Brain microvascular endothelial cell (primary cell): ENCODE data around the gene TRPM6.

ENCODE experiments used
- DNase-seq: peaks from one replicate; pipeline ENCODE4 v3.0.0-alpha.2; 2020
- H3K27ac ChIP-seq: fragments of 250-450 bp; sonication (Bioruptor Pico); 2 replicates; pipeline ENCODE4 v1.5.1; 2020; ENCODE audit warnings: mild to moderate bottlenecking, moderate library complexity
- H3K27me3 ChIP-seq: fragments of 250-450 bp; sonication (Bioruptor Pico); replicated peaks from 2 replicates; pipeline ENCODE4 v1.5.1; 2020; ENCODE audit warnings: mild to moderate bottlenecking
- H3K36me3 ChIP-seq: fragments of 250-450 bp; sonication (Bioruptor Pico); replicated peaks from 2 replicates; pipeline ENCODE4 v1.5.1; 2020; ENCODE audit warnings: mild to moderate bottlenecking
- H3K4me3 ChIP-seq: 2 replicates; pipeline ENCODE4 v1.5.1; 2011; ENCODE audit warnings: low read depth, mild to moderate bottlenecking, control low read depth, low read length, moderate library complexity
- CTCF ChIP-seq: IDR thresholded peaks from 2 replicates; pipeline ENCODE4 v1.5.1; 2011; ENCODE audit warnings: low read depth, mild to moderate bottlenecking, moderate library complexity, low read length, control low read depth, inconsistent platforms; ENCODE audit errors: missing control alignments
- in situ Hi-C: cut with HindIII; loops from 2 replicates; pipeline ENCODE4 v1.10.0; 2017; ENCODE audit warnings: low sequenced_read_pairs, low pct_ligation_motif_present

TRPM6 gene

GRCh38 chr9:74696520-74696919 is 191.2 kb downstream of the TRPM6 start:
- Histone ChIP-seq H3K4me3 (no peak overlapping the region), H3K36me3 (no peaks in the 10 kb centered on the region), H3K27ac (no peak overlapping the region), H3K27me3 (no peaks in the 10 kb centered on the region)
- TF ChIP-seq CTCF = no peak
- DNase-seq = no peak
- in situ Hi-C loops = no loop called here

GRCh38 chr9:74691058-74691457 is 196.7 kb downstream of the TRPM6 start:
- H3K27me3 ChIP-seq = no peaks in the 10 kb centered on the region
- in situ Hi-C loops = no loop called here
- no peaks in the 10 kb centered on the region for H3K36me3 ChIP-seq
- no peak for DNase-seq
- no peak for TF ChIP-seq CTCF
- H3K27ac ChIP-seq = no peak overlapping the region
- H3K4me3 ChIP-seq = no peak overlapping the region

GRCh38 chr9:74683322-74683721 is 204.4 kb downstream of the TRPM6 start:
- in situ Hi-C loops = no loop called here
- Histone ChIP-seq H3K27me3 (no peaks in the 10 kb centered on the region), H3K27ac (no peak overlapping the region), H3K4me3 (no peak overlapping the region), H3K36me3 (no peaks in the 10 kb centered on the region)
- no peak for TF ChIP-seq CTCF
- DNase-seq = no peak

- H3K27me3 ChIP-seq = no peaks in the 10 kb centered on the region
- H3K4me3 ChIP-seq = no peak overlapping the region
- in situ Hi-C loops = no loop called here
- H3K36me3 ChIP-seq = no peaks in the 10 kb centered on the region
- no peak overlapping the region for H3K27ac ChIP-seq
- no peak for TF ChIP-seq CTCF
- no peak for DNase-seq
Measured at GRCh38 chr9:74681906-74682305, 205.8 kb downstream of the TRPM6 start.

- DNase-seq = no peak
- no peaks in the 10 kb centered on the region for H3K27me3 ChIP-seq
- in situ Hi-C loops = no loop called here
- H3K36me3 ChIP-seq = no peaks in the 10 kb centered on the region
- H3K4me3 ChIP-seq = no peak overlapping the region
- H3K27ac ChIP-seq = no peak overlapping the region
- TF ChIP-seq CTCF = no peak
Measured at GRCh38 chr9:74674077-74674476, 213.6 kb downstream of the TRPM6 start.
